ENCODE results near the gene SYCN.

- no peak for TF ChIP-seq EP300 (IDR thresholded peaks at IDR 0.05)
- no peak for TF ChIP-seq CTCF (IDR thresholded peaks at IDR 0.05)
- TF ChIP-seq POLR2A (IDR thresholded peaks at IDR 0.05), result no peak
Observed at GRCh38 chr19:39181500-39182173, 22.4 kb downstream of the SYCN start.

Data from tibial nerve (tissue), 4 donors.